ENCODE data around the gene ATAD3B. TPM values are rescaled to one million over a fixed set of nuclear protein-coding genes. Genes with fewer than 3 reads are reported as not detected.
"Not testable (repeated sequence)": the region's sequence is repeated elsewhere in the genome, so short reads cannot be mapped to it uniquely, and the experiment has no call there.

ATAD3B gene
- total RNA-seq, 1 donor from 2014 or later: 16.0 TPM

- peak; percentile 13 for ATAC-seq
- not testable (repeated sequence) for DNase-seq (ENCODE audit: low spot score)
Observed at GRCh38 chr1:1472053-1472876, 700 bp downstream of the ATAD3B start.

- not testable (repeated sequence) for DNase-seq (ENCODE audit: low spot score); ATAC-seq
Observed at GRCh38 chr1:1476011-1476410, 4.4 kb downstream of the ATAD3B start.

GRCh38 chr1:1477206-1477605, 5.6 kb downstream of the ATAD3B start:
- DNase-seq (ENCODE audit: low spot score): no peak
- no peak for ATAC-seq

- DNase-seq (ENCODE audit: low spot score) (no peak), ATAC-seq (no peak)
Observed at GRCh38 chr1:1479547-1480487, 8.3 kb downstream of the ATAD3B start.

- not testable (repeated sequence) for DNase-seq (ENCODE audit: low spot score); ATAC-seq
Observed at GRCh38 chr1:1480488-1480867, 8.9 kb downstream of the ATAD3B start.

GRCh38 chr1:1481811-1482210, 10.2 kb downstream of the ATAD3B start:
- not testable (repeated sequence) for DNase-seq (ENCODE audit: low spot score); ATAC-seq

- DNase-seq (ENCODE audit: low spot score): no peak
- no peak for ATAC-seq
Observed at GRCh38 chr1:1482856-1483255, 11.3 kb downstream of the ATAD3B start.

GRCh38 chr1:1483714-1484113, 12.1 kb downstream of the ATAD3B start:
- ATAC-seq: no peak
- DNase-seq (ENCODE audit: low spot score): no peak

- ATAC-seq; DNase-seq (ENCODE audit: low spot score): not testable (repeated sequence)
Observed at GRCh38 chr1:1484976-1485750, 13.6 kb downstream of the ATAD3B start.

GRCh38 chr1:1485755-1486317, 14.3 kb downstream of the ATAD3B start:
- DNase-seq (ENCODE audit: low spot score); ATAC-seq: not testable (repeated sequence)

- ATAC-seq: no peak
- DNase-seq (ENCODE audit: low spot score): no peak
Observed at GRCh38 chr1:1487701-1488100, 16.1 kb downstream of the ATAD3B start.

GRCh38 chr1:1489231-1489630, 17.7 kb downstream of the ATAD3B start:
- DNase-seq (ENCODE audit: low spot score) (no peak), ATAC-seq (no peak)

GRCh38 chr1:1489861-1490260, 18.3 kb downstream of the ATAD3B start:
- ATAC-seq: no peak
- no peak for DNase-seq (ENCODE audit: low spot score)

- DNase-seq (ENCODE audit: low spot score): no peak
- no peak for ATAC-seq
Observed at GRCh38 chr1:1490633-1491230, 19.2 kb downstream of the ATAD3B start.

GRCh38 chr1:1491601-1492000, 20.0 kb downstream of the ATAD3B start:
- DNase-seq (ENCODE audit: low spot score) (no peak), ATAC-seq (no peak)

GRCh38 chr1:1494311-1494710, 22.7 kb downstream of the ATAD3B start:
- ATAC-seq; DNase-seq (ENCODE audit: low spot score): not testable (repeated sequence)

- DNase-seq (ENCODE audit: low spot score); ATAC-seq: not testable (repeated sequence)
Observed at GRCh38 chr1:1495461-1495975, 24.0 kb downstream of the ATAD3B start.

- ATAC-seq: peak; percentile 64
Observed at GRCh38 chr1:1504777-1505365, 33.3 kb downstream of the ATAD3B start.

GRCh38 chr1:1505366-1505798, 33.8 kb downstream of the ATAD3B start:
- DNase-seq (ENCODE audit: low spot score): peak; percentile 65
- ATAC-seq: peak; percentile 67

More at GRCh38 chr1:1504777-1505365, 33.3 kb downstream of the ATAD3B start:
- peak; percentile 91 for DNase-seq (ENCODE audit: low spot score)

Data from left lobe of liver (tissue), 2 donors.